Stimulated activated CD4-positive, alpha-beta T cell treated with anti-CD3 and anti-CD28 coated beads, Interleukin-4, amount 100 ng/mL, for 48 hours (primary cell): Measurements from ENCODE around the gene MAN1A2.

Source experiments
- DNase-seq, 2 donors: peaks; one replicate each; pipeline ENCODE4 v3.0.0-alpha.2; 2020; ENCODE audit warnings: low read depth in 2 of 2

MAN1A2 gene

DNA sequence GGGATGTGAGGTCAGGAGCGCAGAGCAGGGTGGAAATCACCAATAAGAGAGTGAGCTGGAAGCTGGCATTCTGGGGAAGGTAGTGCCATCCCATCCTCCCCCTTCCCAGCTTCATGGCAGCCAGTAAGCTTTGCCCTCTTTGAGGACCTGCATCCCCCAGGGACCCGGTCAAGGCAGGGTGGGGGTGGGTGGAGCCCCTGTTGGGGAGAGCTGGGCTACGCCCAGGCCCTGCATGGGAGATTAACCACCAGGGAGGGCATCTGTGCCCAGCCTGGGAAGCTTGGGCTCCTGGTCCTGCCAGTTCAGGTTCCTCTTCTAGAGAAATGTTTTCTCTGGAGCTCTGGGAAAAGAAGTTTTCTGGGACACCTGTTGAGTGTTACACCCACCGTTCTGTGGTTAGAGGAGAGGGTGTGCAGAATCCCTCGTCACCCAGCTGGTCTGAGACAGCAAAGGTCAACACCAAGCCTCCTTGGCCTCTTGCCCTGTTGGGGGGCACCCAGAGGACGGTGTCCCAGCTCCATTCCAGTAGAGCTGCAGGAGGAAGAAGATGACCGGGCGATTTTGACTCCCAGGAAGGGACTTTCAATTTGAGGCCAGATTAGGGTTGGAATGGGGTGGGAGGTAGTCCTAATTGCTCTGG, 208.5 kb downstream of the MAN1A2 start:
- DNase-seq: no peak

DNA sequence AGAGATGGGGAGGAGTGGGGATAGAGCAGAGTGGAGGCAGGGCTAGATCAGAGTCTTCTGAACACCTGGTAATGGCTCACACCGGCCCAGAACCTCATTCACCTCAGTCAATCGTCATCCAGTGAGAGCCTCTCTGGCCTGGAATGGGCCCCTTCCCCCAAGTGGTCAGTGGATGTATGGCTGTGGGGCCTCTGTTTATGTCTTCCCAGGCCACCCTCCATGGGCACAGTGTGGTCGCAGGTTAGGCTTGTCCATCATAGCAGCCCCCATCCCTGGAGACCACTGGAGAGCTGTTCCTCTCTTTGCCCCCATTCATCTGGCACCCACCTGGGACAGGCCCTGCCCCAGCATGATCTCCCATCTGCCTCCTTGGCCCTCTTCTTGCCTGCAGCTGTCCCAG, 209.0 kb downstream of the MAN1A2 start:
- no peak for DNase-seq

DNA sequence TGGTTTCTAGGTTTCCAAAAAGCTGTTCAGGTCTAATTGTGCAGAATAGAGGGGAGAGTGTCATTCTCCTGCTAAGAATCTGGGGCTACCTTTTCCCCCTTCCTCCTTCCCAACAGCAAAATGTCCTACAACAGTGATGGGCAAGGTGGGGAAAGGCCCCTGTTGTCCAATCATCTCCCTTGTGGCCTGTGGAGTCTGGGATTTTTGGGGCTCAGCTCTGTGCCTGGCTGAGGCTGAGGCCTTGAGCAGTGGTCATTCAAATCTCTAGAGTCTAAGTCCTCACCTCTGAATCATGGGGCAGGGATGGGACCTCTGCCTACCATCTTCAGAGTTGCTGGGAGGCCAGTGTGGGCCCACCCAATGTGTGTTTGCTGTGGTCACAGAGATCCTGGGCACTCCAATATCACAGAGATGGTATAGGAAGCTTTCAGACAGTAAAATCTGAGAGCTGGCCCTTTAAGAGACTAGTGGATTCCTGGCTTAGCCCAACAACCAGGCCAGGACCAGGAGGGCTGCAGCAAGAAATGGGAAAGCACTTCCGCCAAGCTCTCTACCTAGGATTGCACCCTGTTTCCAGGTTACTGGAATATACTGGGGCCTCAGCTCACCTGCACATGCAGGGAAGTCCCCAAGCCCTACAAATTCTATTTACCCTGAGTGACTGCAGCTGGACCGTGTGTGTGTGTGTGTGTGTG, 210.1 kb downstream of the MAN1A2 start:
- DNase-seq: no peak

DNA sequence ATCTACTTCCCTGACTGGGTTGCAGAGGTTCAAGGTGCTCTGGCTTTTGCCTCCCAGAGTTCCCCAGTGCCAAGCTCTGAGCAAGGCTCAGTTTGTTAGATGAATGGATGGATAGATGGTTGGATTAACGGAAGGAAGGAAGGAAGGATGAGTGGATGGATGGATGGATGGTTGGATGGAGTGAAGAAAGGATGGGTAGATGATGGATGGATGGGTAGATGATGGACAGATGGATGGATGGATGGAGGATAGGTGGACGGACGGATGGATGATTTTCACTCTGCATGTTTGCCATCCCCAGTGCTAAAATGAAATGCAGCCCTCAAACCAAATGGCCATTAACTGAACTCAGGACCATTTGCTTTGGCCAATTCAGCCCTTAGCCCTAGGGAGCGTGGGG, 211.2 kb downstream of the MAN1A2 start:
- DNase-seq: no peak
